Prostate gland (tissue), 2 donors: ENCODE measurements around the gene SH3BGR.

Experiments used
- CTCF ChIP-seq, 4 experiments: fragments of 200-600 bp in 2 of 4; fragments of 450-650 bp in 2 of 4; sonication (generic) in 2 of 4; IDR thresholded peaks; 1 replicate in 3 of 4; 2 replicates in 1 of 4; pipeline ENCODE4 v1.5.1; 2016 to 2019; ENCODE audit warnings: antibody characterized with exemption in 4 of 4, mild to moderate bottlenecking in 2 of 4, moderate library complexity in 2 of 4
- POLR2A ChIP-seq: fragments of 450-650 bp; IDR thresholded peaks from one replicate; pipeline ENCODE4 v1.6.1; 2016; ENCODE audit warnings: antibody characterized with exemption, mild to moderate bottlenecking
- POLR2AphosphoS5 ChIP-seq: sonication (generic); formaldehyde crosslinking; IDR thresholded peaks from one replicate; pipeline ENCODE4 v1.6.1; 2017; ENCODE audit warnings: antibody characterized with exemption

- TF ChIP-seq POLR2AphosphoS5 (no peak), CTCF (IDR thresholded peaks at IDR 0.05) (no peak), POLR2A (no peak)
These were observed 28.0 kb downstream of the SH3BGR start for GRCh38 chr21:39479814-39480182.
